HG03469 (cell line): Measurements from ENCODE around the gene APOC3.
"Not testable (repeated sequence)": the region's sequence is repeated elsewhere in the genome, so short reads cannot be mapped to it uniquely, and the experiment has no call there.

ENCODE experiments used
- ATAC-seq: cut with Tn5 transposase; IDR thresholded peaks from one replicate; pipeline ENCODE4 v1.9.1; 2021; ENCODE audit warnings: mild to moderate bottlenecking, moderate library complexity, moderate number of reproducible peaks; ENCODE audit not compliant: unreplicated experiment

APOC3 gene

DNA sequence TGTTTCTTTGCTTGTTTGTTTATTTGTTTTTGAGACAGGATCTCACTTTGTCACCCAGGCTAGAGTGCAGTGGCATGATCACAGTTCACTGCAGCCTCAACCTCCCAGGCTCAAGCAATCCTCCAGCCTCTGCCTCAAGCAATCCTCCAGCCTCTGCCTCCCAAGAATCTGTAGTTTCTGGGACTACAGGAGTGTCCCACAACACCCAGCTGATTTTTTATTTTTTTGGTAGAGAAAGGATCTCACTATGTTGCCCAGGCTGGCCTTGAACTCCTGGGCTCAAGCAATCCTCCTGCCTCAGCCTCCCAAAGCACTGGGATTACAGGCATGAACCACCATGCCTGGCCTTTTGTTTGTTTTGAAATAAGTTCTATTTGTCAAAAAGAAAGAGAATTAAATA, 28.0 kb upstream of the APOC3 start:
- ATAC-seq: not testable (repeated sequence)

DNA sequence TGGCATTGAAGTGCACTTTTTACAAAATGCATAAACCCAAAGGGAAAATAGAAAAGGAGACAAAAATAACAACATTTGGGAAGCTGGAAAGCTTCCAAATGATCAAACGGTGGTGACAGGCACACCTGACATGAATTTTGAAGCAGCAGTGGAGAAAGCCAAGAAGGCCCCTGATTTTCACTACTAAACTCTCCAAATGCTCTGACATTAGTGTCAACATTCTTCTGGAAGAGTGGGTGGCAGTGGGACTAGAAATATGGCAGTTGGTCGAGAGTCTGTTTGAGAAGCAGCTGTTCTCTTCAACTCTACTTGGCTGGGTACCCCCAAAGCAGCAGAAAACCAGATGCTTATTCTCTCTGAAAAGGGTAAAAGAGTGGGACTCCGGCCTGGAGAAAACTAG, 25.7 kb upstream of the APOC3 start:
- ATAC-seq: no peak

DNA sequence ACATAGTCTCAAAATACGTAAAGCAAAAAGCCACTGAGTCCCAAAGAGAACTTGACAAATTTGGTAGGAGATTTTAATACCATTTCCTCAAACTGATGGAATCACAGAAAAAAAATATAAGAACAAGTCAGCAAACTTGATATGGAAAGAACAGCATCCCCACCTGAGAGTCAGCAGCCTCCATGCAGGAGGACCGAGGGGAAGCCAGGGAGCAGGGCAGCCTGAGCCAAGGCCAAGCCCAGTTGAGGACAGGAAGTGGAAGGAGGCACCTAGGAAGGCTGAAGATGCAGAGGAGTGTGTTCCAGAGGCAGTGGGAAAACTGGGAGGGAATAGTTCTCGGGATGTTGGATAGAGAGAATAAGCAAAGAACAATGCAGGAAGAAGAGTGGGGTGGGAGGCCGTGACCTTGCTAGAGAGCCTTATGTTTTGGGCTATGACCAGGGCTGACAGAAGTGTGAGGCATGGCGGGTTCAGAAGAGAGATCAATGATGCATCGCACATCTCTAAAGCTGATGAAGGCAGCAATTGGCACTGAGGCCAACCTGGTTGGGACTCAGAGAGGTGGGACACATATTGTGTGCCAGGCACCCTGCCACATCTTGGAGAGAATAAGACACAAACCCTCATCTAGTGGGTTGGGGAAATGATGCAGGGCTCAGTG, 22.0 kb upstream of the APOC3 start:
- no peak for ATAC-seq

DNA sequence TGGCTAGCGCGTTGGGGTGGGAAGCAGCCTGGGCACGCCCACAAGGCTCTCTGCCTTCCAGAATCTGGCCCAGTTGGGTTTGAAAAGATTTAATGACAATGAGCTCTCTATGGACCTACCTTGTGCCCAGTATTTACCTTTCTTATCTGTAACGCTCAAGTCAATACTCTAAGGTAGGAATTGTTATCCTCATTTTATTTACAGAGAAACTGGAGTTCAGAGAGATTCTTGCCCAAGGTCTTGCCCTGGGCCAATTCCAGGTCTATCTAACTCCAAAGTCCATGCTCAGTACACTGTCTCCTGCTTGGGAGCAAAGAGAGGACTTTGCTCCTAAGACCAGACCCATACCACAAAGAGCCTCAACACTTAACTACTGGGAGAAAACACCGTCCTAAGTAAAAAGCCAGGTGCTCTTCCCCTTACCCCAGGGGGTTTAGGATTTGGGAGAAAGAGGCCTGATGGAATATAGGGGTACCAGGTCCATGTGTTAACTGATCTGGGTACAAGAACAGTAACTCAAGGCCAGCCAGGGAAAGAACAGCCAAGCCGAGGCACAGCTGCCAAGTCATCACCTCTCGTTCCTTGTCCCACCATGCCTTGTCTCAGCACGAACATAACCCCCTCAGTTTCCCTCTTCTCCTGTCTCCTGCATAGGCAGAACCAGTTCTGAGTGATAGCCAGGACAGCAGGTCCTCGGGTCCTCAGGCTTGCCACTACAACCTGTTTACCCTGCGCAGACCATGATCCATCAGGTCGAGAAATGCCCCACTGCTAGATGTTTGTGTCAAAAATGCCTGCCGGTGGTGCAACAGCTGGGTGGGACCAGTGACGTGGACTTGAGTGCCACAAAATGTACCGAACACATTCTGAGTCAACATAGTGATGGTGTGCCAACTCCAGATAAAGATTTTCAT, 21.2 kb upstream of the APOC3 start:
- ATAC-seq: no peak

DNA sequence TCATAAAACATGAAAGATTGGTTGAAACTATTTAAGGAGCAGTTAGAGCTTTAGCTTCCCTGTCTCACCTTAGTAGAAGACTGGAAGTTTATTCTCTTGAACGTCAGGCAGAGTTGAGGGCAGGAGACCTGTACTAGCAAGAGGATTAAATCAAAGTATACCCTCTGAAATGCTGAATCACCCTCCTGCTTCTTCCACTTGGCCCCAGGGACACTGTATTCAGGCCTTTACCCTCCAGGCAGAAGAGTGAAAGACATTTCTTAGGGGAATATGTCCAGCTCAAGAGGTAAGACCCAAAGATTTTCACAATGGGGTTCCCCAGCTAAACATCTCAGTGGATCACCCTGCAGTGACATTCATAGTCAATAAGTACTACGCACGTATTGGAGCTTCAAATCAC, 18.5 kb upstream of the APOC3 start:
- ATAC-seq: no peak

DNA sequence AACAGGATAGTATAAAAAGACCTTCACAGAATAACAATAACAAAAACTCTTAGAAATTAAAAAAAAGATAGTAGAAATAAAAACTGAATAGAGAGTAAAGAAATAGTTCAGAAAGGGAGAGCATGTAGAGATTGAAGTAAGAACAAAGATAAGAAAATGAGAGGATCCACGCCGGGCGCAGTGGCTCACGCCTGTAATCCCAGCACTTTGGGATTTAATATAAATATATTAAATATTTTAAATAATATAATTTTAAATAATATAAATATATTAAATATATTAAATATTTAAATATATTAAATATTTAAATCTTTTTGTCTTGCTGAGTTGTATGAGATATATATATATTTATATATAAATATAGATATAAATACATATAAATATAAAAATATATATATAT, 17.6 kb upstream of the APOC3 start:
- no peak for ATAC-seq

DNA sequence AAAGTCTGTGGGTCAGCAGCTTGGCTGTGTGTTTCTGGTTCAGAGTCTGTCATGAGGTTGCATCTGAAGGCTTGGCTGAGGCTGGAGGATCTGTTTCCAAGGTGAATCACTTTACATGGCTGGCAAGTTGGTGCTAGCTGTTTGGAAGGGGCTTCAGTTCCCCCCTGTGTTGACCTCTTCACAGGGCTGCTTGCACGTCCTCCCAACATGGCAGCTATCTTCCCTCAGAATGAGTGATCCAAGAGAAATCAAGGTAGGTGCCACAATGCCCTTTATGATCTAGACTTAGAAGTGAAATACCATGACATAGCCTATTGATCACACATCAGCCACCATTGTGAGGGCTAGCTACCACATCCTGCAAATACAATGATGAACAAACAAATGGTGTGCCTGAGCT, 16.5 kb upstream of the APOC3 start:
- ATAC-seq: no peak

DNA sequence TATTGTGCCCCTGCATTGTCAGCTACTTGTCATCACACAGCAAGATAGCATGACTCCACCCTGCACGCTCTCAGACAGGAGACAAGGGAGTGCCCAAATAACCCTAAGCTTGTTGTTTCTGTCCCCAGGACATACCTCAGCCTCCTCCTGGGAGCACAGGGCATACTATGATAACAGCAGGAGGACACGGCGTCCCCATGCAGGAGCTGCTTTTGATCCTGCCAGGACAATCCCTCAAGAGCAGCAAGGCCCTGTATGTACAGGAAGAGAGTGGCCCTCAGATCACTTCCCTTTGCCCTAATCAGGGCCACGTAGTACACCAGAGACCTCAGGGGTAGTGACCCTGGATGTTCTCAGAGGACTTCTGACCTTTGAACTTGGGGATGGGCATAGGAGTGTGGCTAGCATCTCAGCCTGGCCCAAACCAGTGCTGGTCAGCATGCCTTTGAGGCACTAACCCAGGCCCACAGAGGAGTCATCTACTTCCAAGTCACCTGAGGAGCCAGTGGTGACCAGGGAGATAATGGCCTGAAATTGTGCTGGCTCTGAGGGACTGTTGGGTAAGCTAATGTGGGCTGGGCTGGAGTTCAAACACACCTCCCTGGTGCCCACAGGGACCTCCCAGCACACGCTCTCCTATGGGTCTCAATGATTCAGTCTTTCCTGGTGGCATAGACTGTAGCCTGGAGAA, 15.8 kb upstream of the APOC3 start:
- ATAC-seq: no peak

DNA sequence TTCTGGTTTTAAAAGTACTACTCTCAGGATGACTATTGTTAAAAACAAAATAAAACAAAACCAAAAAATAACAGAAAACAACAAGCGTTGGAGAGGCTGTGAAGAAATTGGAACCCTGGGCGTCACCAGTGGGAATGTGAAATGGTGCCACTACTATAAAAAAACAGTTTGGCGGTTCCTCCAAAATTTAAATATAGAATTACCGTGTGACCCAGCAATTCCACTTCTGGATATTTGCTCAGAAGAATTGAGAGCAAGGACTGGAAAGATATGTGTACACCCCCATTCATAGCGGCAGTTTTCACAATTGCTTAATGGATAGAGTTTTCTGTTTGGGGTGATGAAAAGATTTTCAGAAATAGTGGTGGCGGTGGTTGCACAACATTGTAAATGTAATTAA, 15.2 kb upstream of the APOC3 start:
- ATAC-seq: no peak

DNA sequence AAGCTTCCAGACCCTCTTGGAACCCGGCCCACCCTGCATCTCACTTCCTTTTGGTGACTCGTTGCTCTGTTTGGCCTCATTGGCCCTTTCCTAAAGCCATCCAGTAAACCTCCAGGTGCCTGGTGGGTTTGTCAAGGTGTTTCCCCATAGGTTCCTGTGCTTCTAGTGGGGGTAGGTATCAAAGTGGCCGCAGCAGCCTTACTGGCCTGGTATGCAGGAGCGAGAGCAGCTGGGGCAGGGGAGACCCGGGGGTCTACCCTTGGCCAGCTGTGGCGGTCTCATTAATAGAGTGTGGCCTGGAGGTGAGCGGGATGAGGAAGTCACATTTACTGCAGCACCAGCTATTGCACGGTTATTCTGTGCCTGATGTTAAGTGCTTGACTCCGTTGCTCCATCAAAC, 10.7 kb upstream of the APOC3 start:
- ATAC-seq: no peak

DNA sequence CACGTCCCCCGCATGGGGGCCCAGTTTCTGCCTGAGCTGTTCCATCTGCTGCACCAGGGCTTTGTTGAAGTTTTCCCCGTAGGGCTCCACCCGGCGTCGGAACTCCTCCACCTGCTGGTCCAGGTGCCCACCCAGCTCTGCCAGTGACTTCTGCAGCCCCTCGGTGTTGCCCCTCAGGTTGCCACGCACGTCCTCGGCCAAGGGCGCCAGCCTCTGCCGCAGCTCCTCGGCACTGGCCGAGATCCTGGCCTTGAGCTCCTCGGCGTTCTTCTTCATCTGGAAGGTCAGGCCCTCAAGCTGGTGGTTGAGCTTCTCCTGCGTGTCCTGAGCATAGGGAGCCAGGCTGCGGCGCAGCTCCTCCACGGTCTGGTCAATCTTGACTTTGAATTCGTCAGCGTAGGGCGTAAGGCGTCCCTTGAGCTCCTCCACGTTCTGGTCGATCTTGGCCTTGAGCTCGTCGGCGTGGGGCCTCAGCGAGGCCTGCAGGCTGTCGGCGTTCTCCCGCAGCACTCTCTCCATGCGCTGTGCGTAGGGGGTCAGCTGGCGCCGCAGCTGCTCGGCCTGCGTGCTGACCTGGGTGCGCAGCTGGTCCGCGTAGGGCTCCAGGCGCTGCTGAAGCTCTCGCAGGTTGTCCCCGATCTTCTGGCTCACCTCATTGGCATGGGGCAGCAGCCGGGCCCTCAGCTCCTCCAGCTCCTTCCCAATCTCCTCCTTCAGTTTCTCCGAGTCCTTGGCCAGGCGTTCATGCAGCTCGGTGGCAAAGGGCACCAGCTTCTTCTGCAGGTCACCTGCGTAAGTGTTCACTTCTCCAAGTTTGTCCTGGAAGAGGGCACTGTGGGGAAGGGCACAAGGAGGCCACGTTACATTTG, 8.4 kb upstream of the APOC3 start:
- ATAC-seq: no peak

DNA sequence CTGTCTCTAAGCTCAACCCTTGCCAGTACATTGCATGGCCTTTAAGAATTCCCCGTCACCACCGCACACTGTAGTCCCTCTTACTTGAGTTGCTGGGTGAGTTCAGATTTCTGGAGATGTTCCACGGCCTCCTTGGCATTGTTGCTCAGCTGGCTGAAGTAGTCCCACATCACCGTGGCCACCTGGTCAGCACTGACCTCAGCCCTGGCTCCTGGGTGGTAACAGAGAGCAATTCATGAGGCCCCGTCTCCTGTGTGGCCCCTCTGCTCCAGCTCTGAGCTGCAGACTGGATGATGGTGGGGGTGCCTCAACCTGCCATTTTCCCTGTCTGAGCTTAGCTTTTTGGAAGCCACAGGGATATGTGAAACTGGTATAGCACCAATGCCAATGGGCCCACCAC, 7.1 kb upstream of the APOC3 start:
- ATAC-seq: no peak

DNA sequence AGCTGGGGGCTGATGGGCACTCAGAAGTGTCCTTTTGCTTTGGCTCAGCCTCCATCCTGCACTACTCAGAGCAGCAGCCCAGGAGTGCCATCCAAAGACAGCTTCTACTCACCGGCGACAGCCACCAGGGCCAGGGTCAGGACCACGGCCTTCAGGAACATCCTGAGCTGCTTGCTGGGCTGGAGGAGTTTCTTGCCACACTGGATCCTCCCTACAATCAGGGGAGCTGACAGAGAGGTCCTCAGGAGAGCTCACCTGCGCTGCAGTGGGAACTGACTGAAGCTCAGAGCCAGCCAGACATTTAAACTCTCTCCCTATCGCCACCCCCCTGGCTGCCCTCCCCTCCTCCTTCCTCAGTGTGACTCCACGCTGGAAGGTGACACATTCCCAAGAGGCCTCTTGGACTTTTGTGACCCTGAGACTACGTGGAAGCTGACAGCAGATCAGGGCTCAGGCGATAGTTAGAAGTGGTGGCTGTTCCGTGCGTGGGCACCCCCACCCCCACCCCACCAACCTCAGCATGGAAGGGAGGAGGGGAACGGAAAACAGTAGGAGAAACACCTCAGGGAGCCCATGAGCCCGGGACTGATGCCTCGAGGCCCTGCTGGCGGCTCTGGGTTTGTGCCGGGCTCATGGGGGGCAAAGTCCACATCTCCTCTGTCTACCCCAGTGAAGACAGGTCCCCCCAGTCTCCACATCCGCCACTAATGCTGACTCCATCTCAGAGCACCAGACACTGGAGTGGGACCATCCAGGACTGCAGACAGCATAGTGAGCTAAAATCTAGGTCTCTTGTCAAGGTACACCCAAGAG, 6.5 kb upstream of the APOC3 start, which contains the start of gene APOA4:
Gene APOA4, minus strand, starts transcription at position 274 of the 813 bp plus-strand sequence. Its CDS starts 113 bp downstream, at position 161.
- no peak for ATAC-seq

DNA sequence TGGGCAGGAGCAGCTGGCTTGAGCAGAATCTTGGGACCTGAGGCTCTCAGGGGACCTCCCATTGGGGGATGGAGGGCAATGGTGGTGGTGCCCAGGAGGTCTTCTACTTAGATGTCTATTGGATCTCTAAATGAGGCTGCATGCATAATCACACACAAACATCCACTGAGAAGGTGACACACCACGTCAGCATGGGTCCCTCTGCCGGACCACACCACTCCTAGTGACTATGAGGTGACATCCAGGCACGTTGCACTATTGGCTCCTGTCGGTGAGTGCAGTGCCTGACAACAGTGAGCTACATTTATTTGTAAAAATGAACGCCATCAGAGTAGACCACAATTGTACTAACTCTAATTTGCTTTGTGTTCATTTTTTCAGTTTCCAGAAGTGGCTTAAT, 4.3 kb upstream of the APOC3 start:
- ATAC-seq: no peak

DNA sequence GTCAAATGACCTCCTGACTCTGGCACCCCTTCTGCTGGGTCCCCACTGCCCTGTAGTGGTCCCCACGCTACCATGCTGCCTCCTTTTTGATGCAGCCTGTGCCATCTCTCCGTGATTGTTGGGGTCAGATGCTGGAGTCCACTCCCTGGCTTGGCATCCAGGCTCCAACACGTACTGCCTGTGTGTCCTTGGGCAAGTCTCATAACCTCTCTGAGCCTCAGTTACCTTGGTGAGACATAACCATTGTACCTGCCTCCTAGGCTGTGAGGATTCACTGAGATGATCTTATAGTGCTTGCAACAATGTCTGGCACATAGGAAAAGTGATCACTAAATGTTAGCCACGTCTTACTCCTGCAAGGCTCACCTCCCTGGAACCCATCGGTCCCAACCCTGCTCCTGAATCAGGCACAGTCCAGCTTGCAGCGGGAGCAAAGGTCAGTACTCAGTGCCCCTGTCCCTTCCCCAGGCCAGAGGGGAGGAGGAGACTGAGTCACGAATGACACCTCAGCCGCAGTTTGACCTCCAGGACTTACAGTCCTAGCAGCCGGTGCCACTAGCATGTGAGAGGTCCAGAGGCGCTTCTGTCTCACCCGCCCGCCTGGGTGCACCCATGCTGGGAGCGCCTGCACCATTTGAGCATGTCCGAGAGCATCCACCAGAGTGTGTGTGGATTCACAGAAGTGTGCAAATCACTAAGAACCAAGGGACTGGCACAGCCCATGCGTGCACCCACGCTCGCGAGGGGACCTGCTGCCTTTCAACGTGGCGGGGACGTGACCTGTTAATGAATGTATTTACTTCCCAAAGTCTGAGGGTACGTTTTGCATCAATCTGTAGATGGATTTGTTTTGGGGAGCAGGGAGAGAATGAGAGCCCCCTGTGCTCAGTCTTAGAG, 3.6 kb upstream of the APOC3 start:
- ATAC-seq: no peak

DNA sequence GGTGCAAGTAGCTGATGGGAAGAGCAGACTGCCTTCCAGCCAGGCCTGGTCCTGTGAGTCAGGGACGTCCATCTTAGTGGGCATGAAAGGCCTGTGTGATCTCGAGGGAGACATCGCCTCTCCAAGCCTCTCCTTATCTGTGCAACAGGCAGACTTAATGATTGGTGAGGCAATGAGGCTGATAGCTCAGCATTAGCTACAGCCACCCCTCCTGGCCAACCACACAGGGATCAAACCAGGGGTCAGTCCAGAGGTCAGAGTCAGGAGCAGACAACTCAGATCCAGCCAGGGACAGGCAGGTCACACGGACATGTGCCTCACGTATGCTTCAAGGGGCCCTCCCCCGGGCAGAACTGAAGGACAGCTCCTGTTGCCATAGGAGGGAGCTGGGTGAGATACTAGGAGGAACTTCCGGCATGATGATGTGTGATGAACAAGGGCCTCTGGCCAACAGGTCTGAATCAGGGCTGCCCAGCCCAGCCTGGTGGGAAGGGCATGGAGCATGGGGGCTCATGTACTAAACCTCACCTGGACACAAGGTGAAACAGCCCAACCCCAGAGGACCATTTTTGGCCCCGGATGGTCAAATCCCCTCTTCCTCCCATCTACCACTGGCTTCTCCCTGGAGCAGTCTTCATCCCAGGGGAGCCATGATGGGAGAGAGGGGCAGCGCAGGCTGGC, 2.8 kb upstream of the APOC3 start:
- ATAC-seq: no peak

DNA sequence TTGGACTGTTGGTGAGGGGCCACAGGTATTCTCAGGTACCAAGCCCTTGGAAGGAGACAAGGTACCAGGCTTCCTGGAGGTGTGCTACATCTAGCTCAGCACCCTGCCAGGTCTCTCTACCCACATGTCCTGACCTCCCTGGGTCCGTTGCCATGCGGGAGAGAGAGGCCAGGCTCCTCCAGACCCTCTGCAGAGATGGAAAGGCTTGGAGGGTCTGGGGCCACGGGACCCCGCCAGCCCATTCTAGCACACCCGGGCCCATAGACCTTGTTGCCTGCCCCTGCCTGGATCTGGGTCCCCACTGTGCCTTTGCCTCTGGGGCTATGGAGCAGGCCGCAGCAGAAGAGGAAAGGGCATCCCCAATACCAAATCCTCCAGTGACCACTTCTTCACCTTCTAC, 2.2 kb upstream of the APOC3 start:
- no peak for ATAC-seq
